ENCODE measurements around the gene CSMD2.

CSMD2 gene

DNA sequence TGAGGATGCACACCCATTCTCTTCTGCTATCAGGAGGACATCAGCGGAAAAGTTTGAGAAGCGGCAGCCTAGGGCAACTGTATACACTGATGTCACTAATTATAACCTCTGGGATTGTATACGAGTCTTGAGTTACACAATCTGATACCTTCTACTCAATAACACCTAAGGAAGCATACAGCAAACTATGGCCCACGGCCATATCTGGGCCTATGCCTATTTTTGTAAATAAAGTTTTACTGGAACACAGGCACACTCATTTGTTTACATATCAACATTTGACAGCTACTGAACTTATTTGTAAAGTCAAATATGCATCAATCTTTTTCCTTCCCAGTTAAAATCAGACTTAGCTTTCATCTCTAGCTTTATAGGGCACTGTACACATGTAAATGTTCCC lies 505.4 kb downstream of the CSMD2 start:
- peaks cover 93% of the 10 kb centered on the region for H3K27me3 ChIP-seq (ENCODE audit: insufficient read depth, low read depth, severe bottlenecking)
- no peaks in the 10 kb centered on the region for H3K36me3 ChIP-seq
- H3K9me3 ChIP-seq (ENCODE audit: severe bottlenecking) = no peaks in the 10 kb centered on the region
- H3K27ac ChIP-seq = no peak overlapping the region
- no peak overlapping the region for H3K4me3 ChIP-seq (ENCODE audit: low read depth, low read length)
- no peak for DNase-seq
- TF ChIP-seq, protein P1, sequence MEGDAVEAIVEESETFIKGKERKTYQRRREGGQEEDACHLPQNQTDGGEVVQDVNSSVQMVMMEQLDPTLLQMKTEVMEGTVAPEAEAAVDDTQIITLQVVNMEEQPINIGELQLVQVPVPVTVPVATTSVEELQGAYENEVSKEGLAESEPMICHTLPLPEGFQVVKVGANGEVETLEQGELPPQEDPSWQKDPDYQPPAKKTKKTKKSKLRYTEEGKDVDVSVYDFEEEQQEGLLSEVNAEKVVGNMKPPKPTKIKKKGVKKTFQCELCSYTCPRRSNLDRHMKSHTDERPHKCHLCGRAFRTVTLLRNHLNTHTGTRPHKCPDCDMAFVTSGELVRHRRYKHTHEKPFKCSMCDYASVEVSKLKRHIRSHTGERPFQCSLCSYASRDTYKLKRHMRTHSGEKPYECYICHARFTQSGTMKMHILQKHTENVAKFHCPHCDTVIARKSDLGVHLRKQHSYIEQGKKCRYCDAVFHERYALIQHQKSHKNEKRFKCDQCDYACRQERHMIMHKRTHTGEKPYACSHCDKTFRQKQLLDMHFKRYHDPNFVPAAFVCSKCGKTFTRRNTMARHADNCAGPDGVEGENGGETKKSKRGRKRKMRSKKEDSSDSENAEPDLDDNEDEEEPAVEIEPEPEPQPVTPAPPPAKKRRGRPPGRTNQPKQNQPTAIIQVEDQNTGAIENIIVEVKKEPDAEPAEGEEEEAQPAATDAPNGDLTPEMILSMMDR (IDR thresholded peaks at IDR 0.05; ENCODE audit: low read depth, low read length) = no peak

- H3K4me3 ChIP-seq (ENCODE audit: low read depth, low read length) = no peak overlapping the region
- no peak for DNase-seq
- no peaks in the 10 kb centered on the region for H3K36me3 ChIP-seq
- peaks cover 96% of the 10 kb centered on the region for H3K27me3 ChIP-seq (ENCODE audit: insufficient read depth, low read depth, severe bottlenecking)
- H3K27ac ChIP-seq = no peak overlapping the region
- H3K9me3 ChIP-seq (ENCODE audit: severe bottlenecking) = no peaks in the 10 kb centered on the region
- TF ChIP-seq, protein P1 (IDR thresholded peaks at IDR 0.05; ENCODE audit: low read depth, low read length) = no peak
These were observed 507.2 kb downstream of the CSMD2 start for GRCh38 chr1:33657833-33658232.

DNA sequence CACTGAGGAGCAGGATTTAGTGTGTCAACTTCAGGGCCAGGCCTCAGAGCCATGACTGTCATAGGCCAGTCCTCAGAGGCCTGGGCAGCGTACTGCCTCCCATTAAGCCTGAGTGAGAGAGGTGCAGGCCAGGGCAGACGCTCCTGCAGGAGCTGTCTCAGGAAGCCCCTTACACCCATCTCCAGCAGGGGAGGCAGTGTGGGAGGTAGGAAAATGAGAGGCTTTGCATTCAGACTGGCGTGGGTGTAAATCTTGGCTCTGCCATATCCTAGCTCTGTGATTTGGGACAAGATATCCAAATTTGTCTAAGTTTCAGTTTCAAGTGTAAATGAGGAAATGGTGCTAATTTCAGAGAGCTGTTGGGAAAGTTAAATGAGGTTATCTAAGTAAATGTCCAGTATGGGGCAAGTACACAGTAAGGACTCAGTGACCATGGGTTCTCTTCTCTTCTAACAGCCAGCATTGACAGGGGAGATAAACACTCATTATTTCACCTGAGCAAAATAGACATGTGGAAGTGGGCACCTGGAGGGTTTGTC lies 508.5 kb downstream of the CSMD2 start:
- Histone ChIP-seq H3K36me3 (no peaks in the 10 kb centered on the region), H3K4me3 (ENCODE audit: low read depth, low read length) (no peak overlapping the region), H3K9me3 (ENCODE audit: severe bottlenecking) (no peaks in the 10 kb centered on the region), H3K27ac (no peak overlapping the region), H3K27me3 (ENCODE audit: insufficient read depth, low read depth, severe bottlenecking) (peaks cover 94% of the 10 kb centered on the region)
- no peak for DNase-seq
- TF ChIP-seq, protein P1 (IDR thresholded peaks at IDR 0.05; ENCODE audit: low read depth, low read length) = no peak

DNA sequence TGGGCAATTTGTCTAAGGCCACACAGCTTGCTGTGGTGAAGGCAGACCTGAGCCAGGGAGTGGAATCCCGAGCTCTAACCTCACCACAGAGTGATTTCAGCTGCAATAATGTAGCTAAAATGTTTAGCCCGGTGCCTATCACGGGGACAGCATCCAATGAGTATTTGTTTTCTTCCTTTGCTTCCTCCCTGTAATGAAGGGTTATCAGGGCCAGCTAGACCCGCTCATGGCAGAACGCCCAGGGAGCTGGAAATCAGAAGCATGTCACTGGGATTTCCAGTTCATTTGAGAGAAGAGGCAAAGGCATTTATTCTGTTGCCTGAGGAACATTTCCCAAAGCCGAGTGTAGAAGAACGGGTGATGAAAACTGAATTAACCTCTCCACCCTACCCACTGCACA lies 509.5 kb downstream of the CSMD2 start:
- no peak for DNase-seq
- H3K36me3 ChIP-seq = no peaks in the 10 kb centered on the region
- TF ChIP-seq, protein P1 (IDR thresholded peaks at IDR 0.05; ENCODE audit: low read depth, low read length) = no peak
- H3K27ac ChIP-seq = no peak overlapping the region
- no peak overlapping the region for H3K4me3 ChIP-seq (ENCODE audit: low read depth, low read length)
- no peaks in the 10 kb centered on the region for H3K9me3 ChIP-seq (ENCODE audit: severe bottlenecking)
- H3K27me3 ChIP-seq (ENCODE audit: insufficient read depth, low read depth, severe bottlenecking) = peaks cover 93% of the 10 kb centered on the region

GRCh38 chr1:33654267-33654834 lies 510.7 kb downstream of the CSMD2 start:
- peaks cover 89% of the 10 kb centered on the region for H3K27me3 ChIP-seq (ENCODE audit: insufficient read depth, low read depth, severe bottlenecking)
- DNase-seq = no peak
- no peaks in the 10 kb centered on the region for H3K9me3 ChIP-seq (ENCODE audit: severe bottlenecking)
- H3K4me3 ChIP-seq (ENCODE audit: low read depth, low read length) = no peak overlapping the region
- H3K36me3 ChIP-seq = no peaks in the 10 kb centered on the region
- TF ChIP-seq, protein P1 (IDR thresholded peaks at IDR 0.05; ENCODE audit: low read depth, low read length) = peak; percentile 35; the same call in 1 of the 2 replicates
- H3K27ac ChIP-seq = no peak overlapping the region

GRCh38 chr1:33653226-33653625 lies 511.8 kb downstream of the CSMD2 start:
- Histone ChIP-seq H3K27me3 (ENCODE audit: insufficient read depth, low read depth, severe bottlenecking) (peaks cover 89% of the 10 kb centered on the region), H3K9me3 (ENCODE audit: severe bottlenecking) (no peaks in the 10 kb centered on the region), H3K27ac (no peak overlapping the region), H3K36me3 (no peaks in the 10 kb centered on the region), H3K4me3 (ENCODE audit: low read depth, low read length) (no peak overlapping the region)
- TF ChIP-seq, protein P1 (IDR thresholded peaks at IDR 0.05; ENCODE audit: low read depth, low read length) = no peak
- DNase-seq = no peak

All from WERI-Rb-1 (cell line).